HG03378 (cell line): Measurements from ENCODE around the gene C21orf91.

Experiments
- ATAC-seq: cut with Tn5 transposase; IDR thresholded peaks from one replicate; pipeline ENCODE4 v1.9.1; 2021; ENCODE audit warnings: mild to moderate bottlenecking, moderate library complexity; ENCODE audit not compliant: unreplicated experiment

The C21orf91 gene

GRCh38 chr21:17799414-17800164 is 19.6 kb downstream of the C21orf91 start:
- ATAC-seq, result no peak

GRCh38 chr21:17798796-17799195 is 20.4 kb downstream of the C21orf91 start:
- no peak for ATAC-seq

- ATAC-seq, result no peak
Observed at GRCh38 chr21:17797967-17798366, 21.2 kb downstream of the C21orf91 start.

- no peak for ATAC-seq
Observed at GRCh38 chr21:17796503-17796902, 22.7 kb downstream of the C21orf91 start.

GRCh38 chr21:17796037-17796403 is 23.1 kb downstream of the C21orf91 start:
- no peak for ATAC-seq

GRCh38 chr21:17795146-17796036 is 23.8 kb downstream of the C21orf91 start:
- ATAC-seq, result no peak

GRCh38 chr21:17794518-17795145 is 24.5 kb downstream of the C21orf91 start:
- no peak for ATAC-seq

GRCh38 chr21:17793246-17794123 is 25.7 kb downstream of the C21orf91 start:
- ATAC-seq, result peak; percentile 66

- peak; percentile 21 for ATAC-seq
Observed at GRCh38 chr21:17789656-17790055, 29.5 kb downstream of the C21orf91 start.

GRCh38 chr21:17789069-17789468 is 30.1 kb downstream of the C21orf91 start:
- no peak for ATAC-seq

- ATAC-seq, result no peak
Observed at GRCh38 chr21:17786851-17787181, 32.3 kb downstream of the C21orf91 start.

GRCh38 chr21:17786071-17786850 is 32.9 kb downstream of the C21orf91 start:
- no peak for ATAC-seq

- no peak for ATAC-seq
Observed at GRCh38 chr21:17785403-17785788, 33.8 kb downstream of the C21orf91 start.

- peak; percentile 59 for ATAC-seq
Observed at GRCh38 chr21:17784604-17785402, 34.4 kb downstream of the C21orf91 start.

- peak; percentile 54 for ATAC-seq
Observed at GRCh38 chr21:17784180-17784598, 35.0 kb downstream of the C21orf91 start.

- ATAC-seq, result peak; percentile 31
Observed at GRCh38 chr21:17783481-17784179, 35.5 kb downstream of the C21orf91 start.

GRCh38 chr21:17783003-17783402 is 36.2 kb downstream of the C21orf91 start:
- ATAC-seq, result no peak

- ATAC-seq, result no peak
Observed at GRCh38 chr21:17782051-17782450, 37.1 kb downstream of the C21orf91 start.

- ATAC-seq, result no peak
Observed at GRCh38 chr21:17781524-17781923, 37.6 kb downstream of the C21orf91 start.
